Hematopoietic multipotent progenitor cell treated with erythropoietin and hydrocortisone succinate and interleukin-3 and kit ligand, for 8 days (in vitro differentiated cells): ENCODE data around the gene PIK3C2G.
A peak's percentile ranks its signal among the peaks of the same experiment; 100 is the strongest.

Experiments
- DNase-seq: peaks from one replicate; pipeline ENCODE4 v3.0.0-alpha.2; 2015

PIK3C2G gene

DNA sequence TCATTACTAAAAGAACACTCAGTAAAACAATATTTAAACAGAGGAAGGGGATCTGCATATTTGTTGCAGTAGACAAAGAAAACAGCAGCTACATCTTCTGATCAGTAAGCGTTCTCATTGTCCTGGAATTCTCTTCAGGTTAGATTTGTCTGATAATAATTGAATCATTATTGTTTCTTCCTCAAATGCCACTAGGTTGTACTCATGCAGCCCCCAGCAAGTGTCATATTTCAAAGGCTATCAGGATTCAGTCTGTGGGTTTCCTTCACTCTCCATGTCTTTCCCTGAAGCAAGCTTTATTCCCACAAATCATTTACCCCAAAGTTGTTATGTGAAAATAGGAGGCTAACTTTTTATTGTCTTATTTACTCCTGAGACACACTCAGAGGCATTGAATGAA lies 14.7 kb downstream of the PIK3C2G start:
- no peak for DNase-seq

DNA sequence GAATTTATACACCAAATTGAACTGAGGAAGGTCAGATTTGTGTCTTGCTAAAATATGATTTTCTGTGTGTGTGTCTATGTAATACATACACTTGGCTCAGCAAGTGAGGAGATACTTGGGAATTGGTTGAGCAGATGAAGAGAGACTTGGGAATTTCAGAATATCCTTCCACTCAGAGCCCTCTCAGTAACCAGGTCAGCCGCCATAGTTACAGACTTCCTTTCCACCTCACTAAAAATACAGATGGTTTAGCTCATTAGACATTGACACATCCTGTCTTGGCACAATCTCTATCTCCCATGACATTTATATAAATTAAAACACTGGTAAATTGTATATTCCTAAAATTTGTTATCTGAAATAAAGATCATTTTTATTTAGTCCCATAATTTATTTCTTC lies 15.9 kb downstream of the PIK3C2G start:
- no peak for DNase-seq

DNA sequence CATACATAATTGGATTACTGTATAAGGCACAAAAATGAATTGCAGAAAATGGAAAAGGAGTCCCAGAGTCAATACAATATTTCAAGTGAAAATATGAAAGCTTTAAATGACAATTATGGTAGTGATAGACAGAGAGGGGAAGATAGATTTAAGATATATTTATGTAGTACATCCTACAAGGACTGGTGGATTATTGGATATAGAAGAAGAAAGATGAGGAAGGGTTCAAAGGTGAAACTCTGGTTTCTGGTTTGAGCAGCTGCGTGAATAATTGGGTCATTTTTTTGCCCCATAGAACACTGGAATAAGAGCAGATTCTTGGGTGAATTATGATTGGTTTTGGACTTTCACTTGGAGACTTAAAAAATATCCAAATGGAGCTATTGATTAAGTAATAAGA lies 19.4 kb downstream of the PIK3C2G start:
- DNase-seq: no peak

DNA sequence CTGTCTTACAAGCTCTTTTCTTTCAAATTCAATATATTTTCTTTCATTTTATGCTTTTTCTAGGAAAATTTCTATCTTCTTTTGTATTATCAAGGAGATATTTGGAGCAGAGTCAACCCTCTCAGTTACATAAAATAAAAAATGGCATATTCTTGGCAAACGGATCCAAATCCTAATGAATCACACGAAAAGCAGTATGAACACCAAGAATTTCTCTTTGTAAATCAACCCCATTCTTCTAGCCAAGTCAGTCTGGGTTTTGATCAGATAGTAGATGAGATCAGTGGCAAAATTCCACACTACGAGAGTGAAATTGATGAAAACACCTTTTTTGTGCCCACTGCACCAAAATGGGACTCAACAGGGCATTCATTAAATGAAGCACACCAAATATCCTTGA lies 20.6 kb downstream of the PIK3C2G start:
- DNase-seq: no peak

DNA sequence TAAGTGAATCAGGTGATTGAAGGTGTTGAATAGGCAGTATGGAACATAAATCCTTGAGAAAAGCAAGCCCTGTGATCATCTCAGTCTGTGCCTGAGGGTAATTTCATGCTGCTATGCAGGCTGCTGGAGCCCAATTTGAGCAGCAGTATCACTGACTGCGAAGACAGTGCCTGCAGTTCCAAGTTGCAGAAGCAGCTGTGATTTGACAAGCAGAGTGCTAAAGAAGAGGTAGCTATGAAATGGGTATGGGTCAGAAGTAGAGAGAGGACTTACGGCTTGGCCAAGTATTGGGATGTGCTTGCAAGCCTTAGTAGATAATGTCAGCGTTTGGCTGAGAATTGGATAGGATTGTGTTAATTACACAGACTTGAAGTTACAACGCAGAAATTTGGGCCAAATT lies 22.5 kb downstream of the PIK3C2G start:
- no peak for DNase-seq

DNA sequence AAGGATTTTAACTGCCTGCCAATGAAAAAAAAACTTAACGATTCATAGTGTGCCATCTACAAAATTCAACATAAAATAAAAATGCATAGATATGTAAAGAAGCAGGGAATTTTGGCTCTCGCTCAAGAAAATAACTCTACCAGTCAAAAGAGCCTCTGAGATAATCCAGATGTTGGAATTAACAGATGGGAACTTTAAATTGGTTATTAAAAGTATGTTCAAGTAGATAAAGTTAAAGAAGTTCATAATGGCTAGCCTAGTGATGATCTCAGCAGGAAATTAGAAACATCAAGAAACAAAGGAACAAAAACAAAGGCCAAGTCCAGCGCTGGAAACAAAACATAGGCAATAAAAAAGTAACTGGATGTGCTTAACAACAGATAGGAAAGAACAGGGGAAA lies 23.1 kb downstream of the PIK3C2G start:
- DNase-seq: no peak

DNA sequence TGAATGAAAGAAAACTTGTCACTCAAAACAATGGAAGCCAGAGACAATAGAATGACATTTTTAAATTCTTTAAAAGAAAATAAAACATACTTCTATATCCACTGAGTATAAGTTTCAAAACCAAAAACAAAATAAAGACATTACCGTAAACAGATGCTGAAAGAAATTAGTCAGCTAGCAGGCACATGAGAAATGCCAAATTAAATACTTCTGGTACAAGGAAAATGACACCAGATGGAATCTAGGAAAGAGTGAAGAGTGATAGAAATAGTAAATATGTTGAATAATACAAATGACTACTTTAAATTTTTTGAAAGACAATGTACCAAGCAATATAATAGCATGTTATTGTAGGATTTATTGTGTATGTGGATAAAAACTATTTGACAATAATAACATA lies 23.8 kb downstream of the PIK3C2G start:
- no peak for DNase-seq

DNA sequence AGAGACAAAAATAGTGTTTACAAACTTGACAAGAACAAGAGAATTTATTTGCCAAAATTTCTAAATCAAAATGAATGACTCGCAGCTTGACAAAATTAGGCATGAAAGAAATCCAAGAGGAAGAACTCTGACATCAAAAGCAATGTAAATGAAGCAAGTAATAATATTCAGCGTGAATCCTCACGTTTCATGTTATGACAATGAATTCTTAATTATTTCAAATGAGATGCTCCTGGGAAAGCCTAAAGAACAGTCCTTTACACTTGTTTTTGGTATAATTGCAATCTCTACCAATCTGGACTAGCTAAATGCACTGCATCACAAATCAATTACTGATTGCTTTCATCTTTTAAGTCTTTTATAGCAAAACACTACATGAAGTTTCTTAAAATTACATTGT lies 29.1 kb downstream of the PIK3C2G start:
- DNase-seq: no peak

DNA sequence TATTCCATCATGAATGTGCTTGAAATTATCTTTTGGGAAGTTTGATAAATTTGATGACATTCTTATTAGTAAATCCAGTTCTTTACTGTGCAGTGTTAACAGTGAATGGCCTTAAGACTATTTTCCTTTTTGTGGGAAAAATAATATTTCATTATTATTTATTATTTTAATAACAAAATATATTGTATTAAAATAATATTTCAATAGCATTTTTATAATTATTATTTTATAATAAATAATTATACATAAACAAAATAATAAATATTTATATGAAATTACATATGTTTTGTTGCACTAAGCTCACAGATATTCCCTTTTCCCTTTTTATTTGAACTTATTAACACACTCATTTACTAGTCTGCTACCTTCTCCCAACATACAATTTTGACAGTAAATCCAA lies 33.6 kb downstream of the PIK3C2G start:
- no peak for DNase-seq

DNA sequence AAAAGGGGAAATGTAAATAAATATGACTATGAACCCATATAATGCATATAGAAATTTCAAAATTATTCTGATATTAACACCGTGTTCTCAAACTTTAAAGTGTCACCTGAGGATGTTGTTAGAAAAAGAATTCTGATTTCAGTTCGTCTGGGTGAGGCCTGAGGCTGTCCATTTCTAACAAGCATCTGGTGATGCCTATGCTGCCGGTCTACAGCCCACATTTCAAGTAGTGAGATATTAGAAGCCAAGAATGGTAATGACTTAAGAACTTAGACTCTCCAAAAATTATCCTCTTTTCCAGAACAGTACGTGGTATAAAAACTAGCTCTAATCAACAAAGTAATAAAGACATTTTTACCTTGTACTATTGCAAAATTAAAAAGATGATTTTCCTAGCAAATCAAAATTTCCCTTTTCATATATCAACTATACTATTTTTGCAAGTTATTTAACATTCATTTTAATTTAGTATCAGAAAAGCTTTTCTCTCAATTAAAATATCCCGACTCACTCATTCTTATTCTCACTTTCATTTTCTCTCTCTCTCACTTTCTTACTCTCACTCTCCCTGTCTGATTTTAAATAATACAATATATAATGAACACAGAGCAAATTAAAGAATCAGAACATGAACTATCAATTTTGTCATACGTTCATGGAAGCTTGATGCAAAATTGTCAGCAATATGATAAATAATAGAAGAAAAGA lies 35.0 kb downstream of the PIK3C2G start:
- DNase-seq: no peak

DNA sequence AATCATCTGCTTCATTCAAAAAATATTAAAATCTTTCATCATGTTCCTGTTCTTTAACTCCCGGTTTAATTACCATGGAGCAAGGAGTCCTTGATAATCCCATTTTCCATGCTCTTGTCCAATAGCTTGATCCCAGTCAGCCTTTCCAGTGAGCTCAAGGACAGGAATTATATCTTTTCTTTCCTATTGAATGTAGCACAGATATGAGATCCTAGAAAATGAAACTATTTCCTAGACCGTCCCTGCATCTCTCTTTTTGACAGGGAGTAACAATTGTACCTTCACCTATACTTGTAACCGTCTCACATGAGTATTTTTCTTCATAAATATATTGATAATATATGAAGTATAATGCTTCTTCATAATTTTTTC lies 35.6 kb downstream of the PIK3C2G start:
- DNase-seq: no peak

DNA sequence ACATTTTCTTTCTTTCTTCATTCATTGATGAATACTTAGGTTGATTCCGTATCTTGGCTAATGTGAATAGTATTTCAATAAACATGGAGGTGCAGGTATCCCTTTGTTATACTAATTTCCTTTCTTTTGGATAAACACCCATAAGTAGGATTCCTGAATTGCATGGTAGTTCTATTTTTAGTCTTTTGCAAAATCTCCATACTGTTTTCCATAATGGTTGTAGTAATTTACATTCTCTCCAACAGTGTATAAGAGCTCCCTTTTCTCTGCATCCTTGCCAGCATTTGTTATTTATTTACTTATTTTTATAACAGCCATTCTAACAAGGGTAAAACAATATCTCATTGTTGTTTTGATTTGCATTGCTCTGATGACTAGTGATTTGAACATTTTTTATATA lies 36.6 kb downstream of the PIK3C2G start:
- no peak for DNase-seq

DNA sequence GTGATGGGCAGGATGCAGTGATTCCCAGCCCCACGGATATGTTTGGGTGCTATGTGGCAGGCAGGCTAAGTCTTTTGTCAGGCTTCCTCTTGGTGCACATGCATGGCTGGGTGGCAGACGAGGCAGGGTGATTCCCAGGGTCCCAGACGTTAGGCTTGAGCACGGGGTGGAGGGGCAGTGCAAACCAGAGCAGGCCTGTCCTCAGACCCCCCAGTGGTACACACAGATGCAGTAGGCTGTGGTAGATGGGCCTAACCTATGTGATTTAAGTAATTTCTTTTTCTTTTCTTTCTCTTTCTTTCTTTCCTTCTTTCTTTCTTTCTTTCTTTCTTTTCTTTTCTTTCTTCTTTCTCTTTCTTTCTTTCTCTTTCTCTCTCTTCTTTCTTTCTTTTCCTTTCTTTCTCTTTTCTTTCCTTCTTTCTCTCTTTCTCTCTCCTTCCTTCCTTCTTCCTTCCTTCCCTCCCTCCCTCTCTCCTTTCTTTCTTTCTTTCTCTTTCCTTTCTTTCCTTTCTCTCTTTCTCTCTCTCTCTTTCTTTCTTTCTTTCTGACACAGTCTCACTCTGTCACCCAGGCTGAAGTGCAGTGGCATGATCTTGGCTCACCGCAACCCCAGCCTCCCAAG lies 41.6 kb downstream of the PIK3C2G start:
- DNase-seq: no peak

DNA sequence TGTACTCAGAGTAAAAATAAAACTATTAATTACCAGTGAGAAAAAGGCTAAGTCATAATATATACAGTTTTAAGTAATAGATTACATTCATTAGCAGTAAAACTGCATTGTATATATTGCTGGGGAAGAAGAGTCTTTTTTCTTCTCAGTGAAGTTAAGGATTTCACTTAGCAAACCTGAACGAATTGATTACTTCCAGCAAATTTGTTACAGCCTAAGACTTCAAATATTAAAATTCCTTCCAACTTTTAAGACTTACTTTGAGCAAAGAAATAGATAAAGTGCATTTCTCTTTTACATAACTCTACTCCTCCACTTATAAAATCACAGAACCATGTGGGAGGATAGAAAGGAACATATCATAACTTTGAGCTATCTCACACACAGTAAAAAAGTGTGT lies 43.3 kb downstream of the PIK3C2G start:
- no peak for DNase-seq

DNA sequence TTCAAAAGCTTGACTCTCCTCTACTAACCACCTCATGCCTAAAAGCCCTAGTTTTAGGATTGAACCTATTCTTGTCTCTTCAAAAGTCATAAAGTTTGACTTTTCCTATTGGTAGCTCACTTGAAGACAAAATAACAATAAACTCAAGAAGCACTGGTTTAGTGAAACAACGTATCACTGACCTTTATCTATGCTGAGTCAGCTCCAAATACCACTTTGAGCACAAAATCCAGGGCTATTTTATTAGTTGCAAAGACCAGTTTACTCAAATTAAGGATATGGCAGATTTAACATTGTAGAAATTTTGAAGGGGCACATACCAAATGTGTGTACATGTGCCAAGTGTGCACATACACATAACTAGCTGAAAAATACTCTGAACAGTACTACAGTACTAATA lies 45.0 kb downstream of the PIK3C2G start:
- DNase-seq: no peak

DNA sequence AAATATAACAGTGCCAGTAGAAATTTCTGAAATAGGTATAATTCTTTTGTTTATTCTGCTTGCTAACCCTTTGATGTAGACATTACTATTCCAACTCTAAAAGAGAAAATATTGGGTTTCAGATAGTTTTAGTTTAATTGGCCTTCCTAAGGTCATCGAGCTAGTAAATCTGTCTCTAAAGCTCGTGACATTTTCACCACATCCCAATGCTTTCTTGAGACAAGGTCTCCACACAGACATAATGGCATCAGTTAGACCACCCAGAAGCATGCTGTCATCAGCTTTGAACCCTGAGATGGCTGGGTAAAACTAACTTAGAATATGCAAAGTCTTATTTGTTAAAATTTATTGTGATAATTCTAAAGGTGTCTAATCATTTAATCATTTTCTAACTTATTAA lies 52.0 kb downstream of the PIK3C2G start:
- no peak for DNase-seq

DNA sequence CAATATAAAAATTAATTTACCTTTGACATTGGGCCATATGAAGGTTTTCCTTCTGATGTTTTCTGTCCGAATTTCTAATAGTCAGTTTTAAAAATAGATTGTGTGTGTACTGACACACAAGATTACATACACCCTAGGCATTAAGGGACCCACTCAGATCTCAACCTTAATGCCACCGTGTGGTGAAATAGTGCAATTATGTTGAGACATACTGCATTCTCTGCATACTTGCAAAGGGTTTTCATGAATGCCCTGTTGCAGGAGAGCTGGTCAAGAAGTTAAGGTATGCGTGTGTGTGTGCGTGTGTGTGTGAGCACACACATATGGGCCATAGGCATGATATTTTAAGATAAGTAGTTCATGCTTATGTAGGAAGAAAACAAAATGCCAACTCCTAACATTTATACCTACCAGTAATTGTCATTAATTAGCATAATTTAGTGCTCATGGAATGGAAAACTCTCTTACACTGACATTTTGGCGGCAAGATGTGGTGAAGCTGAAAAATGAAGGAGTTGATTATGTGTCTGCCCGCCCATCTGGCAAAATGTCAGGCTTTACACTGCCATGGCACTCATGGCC lies 58.8 kb downstream of the PIK3C2G start:
- peak; percentile 43 for DNase-seq

DNA sequence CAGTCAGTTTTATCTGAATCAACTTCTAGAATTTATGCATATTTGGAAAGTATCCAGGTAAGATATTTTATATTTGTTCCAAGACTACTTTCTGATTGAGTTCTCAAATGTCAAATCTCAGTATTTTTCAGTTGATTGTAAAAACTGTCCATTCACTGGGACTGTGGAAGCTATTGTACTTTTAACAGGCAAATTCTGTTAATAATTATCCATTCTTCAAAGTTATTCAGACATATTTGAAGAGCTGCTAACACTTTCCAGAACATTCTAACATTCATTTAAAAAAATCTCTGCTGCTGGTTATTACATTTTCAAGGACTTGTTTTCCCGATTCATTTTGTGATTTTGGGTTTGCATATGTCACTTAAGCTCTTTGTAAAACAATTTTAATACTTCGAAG lies 59.7 kb downstream of the PIK3C2G start:
- DNase-seq: no peak

DNA sequence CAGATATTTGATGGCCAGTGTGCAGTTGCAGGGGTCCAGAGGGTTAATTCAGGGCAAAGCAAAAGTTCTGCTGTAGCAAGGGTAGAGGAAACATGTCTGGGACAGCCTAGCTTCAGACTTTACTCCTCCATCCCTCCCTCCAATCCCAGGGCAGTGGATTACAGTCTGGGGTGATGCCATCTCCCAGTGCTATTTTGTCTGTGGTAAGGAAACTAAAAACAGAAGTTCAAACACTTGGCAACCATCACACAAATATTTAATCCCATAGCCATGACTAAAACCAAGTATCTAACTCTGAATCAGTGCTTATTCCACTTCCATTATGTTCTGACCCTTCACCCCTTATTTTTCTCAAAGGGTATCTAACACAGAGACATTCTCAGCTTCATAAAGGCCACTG lies 61.8 kb downstream of the PIK3C2G start:
- DNase-seq: no peak

DNA sequence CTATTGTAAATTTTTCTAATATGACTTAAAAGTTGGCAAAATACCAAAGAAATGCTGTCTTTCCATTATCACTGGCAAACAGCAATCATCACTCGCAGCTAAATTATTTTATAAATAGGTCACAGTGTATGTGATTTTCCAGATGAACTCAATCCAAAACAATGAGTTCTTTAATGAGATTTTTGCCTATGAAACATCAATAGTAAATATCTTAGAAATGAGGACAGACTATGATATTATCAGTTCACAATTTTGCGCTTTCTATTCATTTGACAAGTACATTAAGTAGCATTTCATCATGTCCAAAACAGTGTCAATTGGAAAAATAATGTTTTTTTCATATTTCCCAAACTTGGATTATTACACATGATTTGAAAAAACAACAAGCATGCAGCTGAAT lies 65.7 kb downstream of the PIK3C2G start:
- no peak for DNase-seq

DNA sequence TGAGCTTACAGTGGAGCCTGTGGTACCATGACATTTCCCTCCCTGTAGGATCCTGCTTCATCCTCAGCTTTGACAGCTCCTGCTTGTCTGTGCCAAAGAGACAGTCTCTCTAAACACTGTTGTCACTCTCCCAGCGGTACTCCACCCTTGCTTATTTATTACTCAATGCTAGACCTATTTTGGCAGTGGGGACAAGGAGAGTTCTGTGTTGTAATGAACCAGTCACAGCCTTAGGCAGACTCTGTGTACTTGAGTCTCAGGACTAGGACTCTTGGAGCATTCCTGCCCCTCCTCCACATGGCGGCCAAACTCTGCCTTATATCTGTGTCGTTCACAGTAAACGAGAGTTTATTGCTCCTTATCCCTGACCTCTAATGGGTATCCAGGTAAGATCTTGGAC lies 70.9 kb downstream of the PIK3C2G start:
- no peak for DNase-seq

DNA sequence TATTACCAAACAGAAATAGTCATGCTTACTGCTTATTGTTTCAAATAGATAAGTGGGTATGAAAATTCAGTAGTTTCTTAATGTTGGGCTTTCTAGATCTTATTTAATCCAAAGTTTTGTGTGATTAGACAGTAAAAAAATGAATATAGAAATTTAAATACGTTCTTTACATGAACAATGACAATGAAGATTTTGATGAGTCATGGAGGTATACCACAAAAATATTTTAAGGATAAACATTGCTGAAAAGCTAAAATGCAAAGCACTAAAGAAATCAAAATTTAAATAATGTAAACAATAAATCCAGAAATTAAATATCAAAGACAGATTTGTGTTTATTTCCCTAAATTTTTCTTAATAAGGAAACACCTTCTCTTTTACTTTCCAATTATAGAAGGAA lies 78.3 kb downstream of the PIK3C2G start:
- no peak for DNase-seq

DNA sequence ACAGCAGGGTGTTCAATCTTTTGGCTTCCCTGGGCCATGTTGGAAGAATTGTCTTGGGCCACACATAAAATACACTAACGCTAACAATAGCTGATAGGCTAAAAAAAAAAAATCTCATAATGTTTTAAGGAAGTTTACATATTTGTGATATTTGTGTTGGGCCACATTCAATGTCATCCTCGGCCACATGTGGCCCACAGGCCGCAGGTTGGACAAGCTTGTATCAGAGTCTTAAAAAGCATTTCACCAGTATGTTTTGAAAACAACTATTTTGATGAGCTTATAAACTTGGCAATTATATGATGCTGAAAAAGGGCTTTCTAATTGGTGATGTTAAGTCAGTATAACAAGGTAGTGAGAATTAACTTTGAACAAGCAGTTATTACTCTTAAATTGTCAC lies 78.9 kb downstream of the PIK3C2G start:
- DNase-seq: no peak

DNA sequence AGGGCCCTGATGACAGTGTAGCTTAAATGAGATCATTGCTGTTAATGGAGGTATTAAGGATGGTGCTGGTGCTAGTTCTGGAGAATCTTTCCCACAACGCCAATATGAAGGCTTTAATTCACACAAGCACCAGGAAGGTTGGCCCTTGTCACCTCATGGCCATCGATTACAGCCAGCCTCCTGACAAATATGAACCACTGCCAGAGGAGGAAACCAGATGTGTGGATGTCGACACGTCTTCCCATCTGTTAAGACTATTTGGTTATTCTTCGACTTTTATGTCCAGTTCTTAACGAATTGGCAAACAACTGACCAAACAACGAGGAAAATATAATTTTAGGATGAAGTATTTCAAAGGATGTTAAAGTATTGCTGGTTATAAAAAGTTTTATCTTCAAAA lies 79.5 kb downstream of the PIK3C2G start:
- no peak for DNase-seq

DNA sequence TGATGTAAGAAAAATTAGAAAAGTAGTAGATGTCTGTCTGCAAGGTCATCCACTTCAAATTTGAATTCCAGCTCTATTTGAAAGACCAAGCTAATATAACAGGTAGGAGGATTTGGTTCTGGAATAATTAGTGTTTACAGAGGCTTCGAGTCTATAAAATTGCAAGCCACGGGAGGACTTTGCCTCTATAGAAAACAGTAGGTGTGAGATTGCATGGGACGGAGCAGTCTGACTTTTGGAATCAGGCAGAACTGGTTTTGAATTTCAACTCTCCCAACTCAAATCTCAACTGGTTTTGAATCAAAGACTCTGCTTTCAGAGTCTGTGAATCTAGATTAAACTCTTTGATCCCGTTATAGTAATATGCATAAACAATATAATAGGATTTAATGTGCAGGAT lies 82.4 kb downstream of the PIK3C2G start:
- no peak for DNase-seq
